GM10266 (cell line): ENCODE results near the gene VAPB.

Experiments
- DNase-seq: peaks from one replicate; pipeline ENCODE4 v3.0.0; 2012; ENCODE audit errors: extremely low spot score
- TF ChIP-seq, protein P1 (sequence below): IDR thresholded peaks from 2 replicates; pipeline ENCODE4 v1.5.1; 2012; ENCODE audit warnings: mild to moderate bottlenecking, low read depth; ENCODE audit not compliant: control insufficient read depth, insufficient read depth; ENCODE audit errors: missing control alignments

Gene VAPB

DNA sequence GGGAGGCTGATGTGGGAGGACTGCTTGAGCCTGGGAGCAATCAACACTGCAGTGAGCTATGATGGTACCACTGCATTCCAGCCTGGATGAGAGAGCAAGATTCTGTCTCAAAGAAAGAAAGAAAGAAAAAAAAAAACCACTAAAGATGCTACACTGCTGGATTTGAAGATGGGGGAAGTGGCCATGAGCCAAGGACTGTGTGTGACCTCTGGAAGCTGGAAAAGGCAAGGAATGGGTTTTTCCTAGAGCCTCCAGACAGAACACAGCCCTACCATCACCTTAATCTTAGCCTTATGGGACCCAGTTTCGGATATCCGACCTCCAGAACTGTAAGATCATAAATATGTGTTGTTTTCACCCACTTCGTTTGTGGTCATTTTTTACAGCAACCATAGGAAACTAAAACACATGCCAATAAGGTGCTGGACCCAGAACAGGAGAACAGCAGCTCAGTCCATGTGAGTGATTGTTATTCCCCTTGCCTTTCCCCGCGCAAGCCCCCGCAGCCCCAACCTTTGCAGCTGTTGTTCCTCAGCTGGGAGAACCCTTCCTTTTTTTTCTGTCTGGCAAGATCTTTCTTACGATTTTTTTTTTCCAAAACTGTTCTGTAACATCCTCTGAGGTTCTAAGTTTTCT lies 11.1 kb upstream of the VAPB start:
- TF ChIP-seq, protein P1, sequence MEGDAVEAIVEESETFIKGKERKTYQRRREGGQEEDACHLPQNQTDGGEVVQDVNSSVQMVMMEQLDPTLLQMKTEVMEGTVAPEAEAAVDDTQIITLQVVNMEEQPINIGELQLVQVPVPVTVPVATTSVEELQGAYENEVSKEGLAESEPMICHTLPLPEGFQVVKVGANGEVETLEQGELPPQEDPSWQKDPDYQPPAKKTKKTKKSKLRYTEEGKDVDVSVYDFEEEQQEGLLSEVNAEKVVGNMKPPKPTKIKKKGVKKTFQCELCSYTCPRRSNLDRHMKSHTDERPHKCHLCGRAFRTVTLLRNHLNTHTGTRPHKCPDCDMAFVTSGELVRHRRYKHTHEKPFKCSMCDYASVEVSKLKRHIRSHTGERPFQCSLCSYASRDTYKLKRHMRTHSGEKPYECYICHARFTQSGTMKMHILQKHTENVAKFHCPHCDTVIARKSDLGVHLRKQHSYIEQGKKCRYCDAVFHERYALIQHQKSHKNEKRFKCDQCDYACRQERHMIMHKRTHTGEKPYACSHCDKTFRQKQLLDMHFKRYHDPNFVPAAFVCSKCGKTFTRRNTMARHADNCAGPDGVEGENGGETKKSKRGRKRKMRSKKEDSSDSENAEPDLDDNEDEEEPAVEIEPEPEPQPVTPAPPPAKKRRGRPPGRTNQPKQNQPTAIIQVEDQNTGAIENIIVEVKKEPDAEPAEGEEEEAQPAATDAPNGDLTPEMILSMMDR: no peak
- DNase-seq: no peak

DNA sequence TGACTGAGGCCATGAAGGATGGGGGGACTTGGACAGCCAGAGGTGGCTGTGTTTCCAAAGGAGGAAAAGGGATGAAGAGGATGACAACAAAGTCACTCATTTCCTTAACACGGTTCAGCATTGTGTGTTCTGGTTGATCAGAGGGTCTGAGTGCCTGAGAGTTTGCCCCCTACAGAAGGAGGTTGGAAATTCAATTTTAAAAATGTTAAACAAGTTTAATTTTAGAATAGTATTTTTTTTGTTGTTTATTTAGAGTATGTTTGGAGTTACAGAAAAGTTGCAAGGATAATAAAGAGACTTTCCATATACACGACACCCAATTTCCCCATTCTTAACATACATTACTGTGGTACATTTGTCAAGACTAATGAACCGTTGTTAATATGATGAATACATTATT lies 10.3 kb upstream of the VAPB start:
- TF ChIP-seq, protein P1: no peak
- DNase-seq: no peak

DNA sequence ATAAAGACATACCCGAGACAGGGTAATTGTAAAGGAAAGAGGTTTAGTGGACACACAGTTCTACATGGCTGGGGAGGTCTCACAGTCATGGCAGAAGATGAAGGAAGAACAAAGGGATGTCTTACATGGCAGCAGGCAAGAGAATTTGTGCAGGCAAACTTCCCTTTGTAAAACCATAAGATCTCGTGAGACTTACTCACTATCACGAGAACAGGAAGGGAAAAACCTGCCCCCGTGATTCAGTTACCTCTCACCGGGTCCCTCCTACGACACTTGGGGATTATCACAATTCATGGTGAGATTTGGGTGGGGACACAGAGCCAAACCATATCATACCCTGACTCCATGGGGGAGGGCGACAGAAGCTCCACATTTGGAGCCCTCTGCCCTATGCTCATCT lies 7.4 kb upstream of the VAPB start:
- TF ChIP-seq, protein P1: no peak
- DNase-seq: no peak

DNA sequence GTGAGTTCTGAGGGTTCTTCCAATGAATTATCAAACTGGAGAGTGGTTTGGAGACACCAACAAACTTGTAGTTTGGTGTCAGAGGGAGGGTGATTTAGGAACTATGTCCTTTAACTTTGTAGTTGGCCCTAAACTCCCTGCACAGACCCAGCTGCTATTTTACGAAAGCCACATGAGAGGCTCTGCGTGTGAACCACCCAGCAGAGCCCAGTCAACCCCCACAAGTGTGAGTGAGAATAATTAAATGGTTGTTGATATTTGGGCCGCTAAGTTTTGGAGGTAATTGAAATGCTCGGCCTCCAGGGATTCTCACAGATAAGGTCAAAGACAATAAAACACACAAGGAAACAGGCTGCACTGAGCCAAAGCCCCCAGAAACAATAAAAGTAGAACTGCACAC lies 6.9 kb upstream of the VAPB start:
- no peak for DNase-seq
- TF ChIP-seq, protein P1: no peak

DNA sequence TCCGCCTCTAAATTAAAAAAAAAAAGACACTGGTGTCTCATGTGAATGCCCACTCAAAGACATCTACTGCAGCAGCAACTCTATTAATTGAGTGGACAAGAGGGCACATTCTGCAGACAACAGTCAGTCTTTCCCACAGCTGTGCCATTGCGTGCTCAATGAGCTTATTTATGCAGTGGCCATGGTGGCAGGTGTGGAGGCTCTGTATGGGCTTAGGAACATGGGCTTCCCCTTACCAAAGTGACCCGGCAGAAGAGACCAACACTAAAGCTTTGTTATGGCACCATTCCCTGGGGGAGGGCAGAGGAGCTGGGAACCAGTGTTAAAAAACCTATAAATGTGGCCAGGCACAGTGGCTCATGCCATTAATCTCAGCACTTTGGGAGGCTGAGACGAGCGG lies 4.2 kb upstream of the VAPB start:
- no peak for DNase-seq
- TF ChIP-seq, protein P1: no peak

DNA sequence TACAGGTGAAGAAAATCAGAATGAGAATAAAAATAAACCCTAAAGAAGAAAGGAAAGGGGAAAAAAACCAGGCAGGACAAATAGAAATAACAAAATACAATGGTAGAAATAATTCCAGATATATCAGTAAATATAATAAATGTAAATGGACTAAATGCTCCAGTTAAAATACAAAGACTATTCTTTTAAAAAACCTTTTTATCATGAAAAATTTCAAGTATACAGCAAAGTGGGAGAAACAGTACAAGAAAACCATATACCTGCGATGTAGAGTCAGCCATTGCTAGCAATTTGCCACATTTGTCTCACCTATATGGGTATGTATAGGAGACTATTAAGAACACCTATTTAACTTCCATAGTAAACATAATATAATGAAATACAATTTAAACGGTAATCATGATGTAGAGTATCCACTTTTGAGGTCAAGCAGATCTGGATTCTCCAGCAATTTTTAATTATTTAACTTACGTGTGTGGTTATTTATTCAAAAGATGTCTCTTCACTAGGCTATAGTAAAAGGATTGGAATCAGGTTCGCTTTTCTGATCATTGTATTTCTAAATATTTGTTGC lies 914 bp upstream of the VAPB start:
- TF ChIP-seq, protein P1: no peak
- no peak for DNase-seq

DNA sequence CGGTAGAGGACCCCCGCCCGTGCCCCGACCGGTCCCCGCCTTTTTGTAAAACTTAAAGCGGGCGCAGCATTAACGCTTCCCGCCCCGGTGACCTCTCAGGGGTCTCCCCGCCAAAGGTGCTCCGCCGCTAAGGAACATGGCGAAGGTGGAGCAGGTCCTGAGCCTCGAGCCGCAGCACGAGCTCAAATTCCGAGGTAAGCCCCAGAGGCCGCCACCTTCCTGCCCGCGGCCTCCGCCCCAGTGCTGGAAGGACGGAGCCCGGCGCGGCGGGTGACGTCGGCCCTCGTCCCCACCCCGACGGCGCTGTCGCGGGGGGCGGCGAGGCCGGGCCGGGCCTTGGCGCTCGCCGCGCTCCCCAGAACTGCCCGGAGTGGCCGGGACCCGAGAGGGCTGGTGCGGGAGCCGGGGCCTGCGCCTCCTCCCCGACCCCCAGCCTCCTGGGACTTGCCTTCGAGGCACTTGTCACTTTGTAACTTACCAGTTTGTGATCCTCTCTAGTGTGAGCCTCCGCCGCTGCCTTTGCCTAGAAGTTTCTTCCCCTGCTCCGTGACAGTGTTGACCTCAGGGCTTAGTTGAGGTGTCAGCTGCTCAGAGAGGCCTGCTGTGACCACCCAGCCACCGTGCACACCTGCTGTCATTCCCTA lies 417 bp downstream of the VAPB start:
- TF ChIP-seq, protein P1: no peak
- DNase-seq: peak; percentile 58
